GM12878 (cell line): ENCODE data around the gene YBX2. TPM values are rescaled to one million over a fixed set of nuclear protein-coding genes. Genes with fewer than 3 reads are reported as not detected.

ENCODE experiments used
- EP300 ChIP-seq, 2 experiments: fragments of 150-350 bp in 1 of 2; IDR thresholded peaks; 2 replicates each; pipeline ENCODE4 v1.6.1; 2011 to 2012; ENCODE audit warnings: low read depth in 2 of 2, low read length in 2 of 2, borderline replicate concordance in 1 of 2, improper control_type of control experiment in 1 of 2, inconsistent platforms in 1 of 2; ENCODE audit not compliant: control insufficient read depth in 1 of 2
- JUND ChIP-seq: IDR thresholded peaks from 2 replicates; pipeline ENCODE4 v1.6.1; 2012; ENCODE audit warnings: low read depth, mild to moderate bottlenecking, low read length, improper control_type of control experiment, moderate library complexity
- NFYB ChIP-seq: IDR thresholded peaks from 2 replicates; pipeline ENCODE4 v1.6.1; 2011; ENCODE audit warnings: low read depth, mild to moderate bottlenecking, low read length, improper control_type of control experiment, moderate library complexity; ENCODE audit not compliant: insufficient read depth
- NRF1 ChIP-seq: conservative IDR thresholded peaks from 2 replicates; pipeline ENCODE4 v1.6.1; 2011; ENCODE audit warnings: mild to moderate bottlenecking, low read depth, low read length, improper control_type of control experiment
- POU2F2 ChIP-seq: IDR thresholded peaks from 3 replicates; pipeline ENCODE4 v1.6.1; 2011; ENCODE audit warnings: low read depth, mild to moderate bottlenecking, low read length, borderline replicate concordance
- STAT1 ChIP-seq: fragments of 450-650 bp; conservative IDR thresholded peaks from 2 replicates; pipeline ENCODE4 v1.6.1; 2014; ENCODE audit warnings: antibody characterized with exemption, mild to moderate bottlenecking
- SUZ12 ChIP-seq: fragments of 200-600 bp; sonication (generic); IDR thresholded peaks from one replicate; pipeline ENCODE4 v1.6.1; 2018; ENCODE audit warnings: antibody characterized with exemption, mild to moderate bottlenecking; ENCODE audit not compliant: unreplicated experiment
- polyA plus RNA-seq, 11 experiments: library from polyadenylated mRNA; depleted of rRNA in 4 of 11; unstranded in 6 of 11; stranded (reverse) in 5 of 11; fragments of >200 nt; fragmentation: Nextera tagmentation in 4 of 11; fragmentation: Illumina TruSeq in 1 of 11; extraction: Ambion mirVana in 4 of 11; extraction: Trizol in 1 of 11; gene quantifications; 1 replicate in 1 of 11; 2 replicates in 10 of 11; pipeline versions ENCODE4 v1.2.1 to v1.2.3, GENCODE V29; 2011 to 2016; ENCODE audit warnings: inconsistent platforms in 2 of 11, missing spikeins in 2 of 11, low read depth in 1 of 11
- total RNA-seq, 4 experiments: library from RNA; depleted of rRNA in 3 of 4; stranded (reverse); fragments of >200 nt in 3 of 4; fragmentation: Illumina TruSeq in 1 of 4; extraction: Trizol in 1 of 4; gene quantifications; 2 replicates each; pipeline versions ENCODE4 v1.2.1 to v1.2.3, GENCODE V29; 2013 to 2021
- TF ChIP-seq, protein P1 (sequence below): IDR thresholded peaks from 2 replicates; pipeline ENCODE4 v1.6.1; 2011; ENCODE audit warnings: low read depth, mild to moderate bottlenecking, low read length, moderate library complexity, borderline replicate concordance; ENCODE audit errors: extremely low read depth
- TF ChIP-seq, protein P2 (sequence below): fragments of 450-650 bp; formaldehyde crosslinking; IDR thresholded peaks from 2 replicates; pipeline ENCODE4 v1.5.0; 2022; ENCODE audit warnings: mild to moderate bottlenecking, missing genetic modification characterization
- TF ChIP-seq, protein P3 (sequence below): fragments of 450-650 bp; IDR thresholded peaks from 2 replicates; pipeline ENCODE4 v1.6.1; 2018; ENCODE audit warnings: mild to moderate bottlenecking, low read depth, moderate library complexity; ENCODE audit not compliant: partially characterized antibody
- TF ChIP-seq, protein P4 (sequence below): fragments of 150-350 bp; IDR thresholded peaks from 2 replicates; pipeline ENCODE4 v1.6.1; 2016; ENCODE audit warnings: low read depth, low read length
- TF ChIP-seq, protein P5 (sequence below): fragments of 450-650 bp; IDR thresholded peaks from 2 replicates; pipeline ENCODE4 v1.6.1; 2016; ENCODE audit warnings: mild to moderate bottlenecking

Gene YBX2
- total and polyA plus RNA-seq, 10 of the 15 experiments (the other 5 are each of a cell fraction or from before 2014, with no cell fraction given), result not detected

DNA sequence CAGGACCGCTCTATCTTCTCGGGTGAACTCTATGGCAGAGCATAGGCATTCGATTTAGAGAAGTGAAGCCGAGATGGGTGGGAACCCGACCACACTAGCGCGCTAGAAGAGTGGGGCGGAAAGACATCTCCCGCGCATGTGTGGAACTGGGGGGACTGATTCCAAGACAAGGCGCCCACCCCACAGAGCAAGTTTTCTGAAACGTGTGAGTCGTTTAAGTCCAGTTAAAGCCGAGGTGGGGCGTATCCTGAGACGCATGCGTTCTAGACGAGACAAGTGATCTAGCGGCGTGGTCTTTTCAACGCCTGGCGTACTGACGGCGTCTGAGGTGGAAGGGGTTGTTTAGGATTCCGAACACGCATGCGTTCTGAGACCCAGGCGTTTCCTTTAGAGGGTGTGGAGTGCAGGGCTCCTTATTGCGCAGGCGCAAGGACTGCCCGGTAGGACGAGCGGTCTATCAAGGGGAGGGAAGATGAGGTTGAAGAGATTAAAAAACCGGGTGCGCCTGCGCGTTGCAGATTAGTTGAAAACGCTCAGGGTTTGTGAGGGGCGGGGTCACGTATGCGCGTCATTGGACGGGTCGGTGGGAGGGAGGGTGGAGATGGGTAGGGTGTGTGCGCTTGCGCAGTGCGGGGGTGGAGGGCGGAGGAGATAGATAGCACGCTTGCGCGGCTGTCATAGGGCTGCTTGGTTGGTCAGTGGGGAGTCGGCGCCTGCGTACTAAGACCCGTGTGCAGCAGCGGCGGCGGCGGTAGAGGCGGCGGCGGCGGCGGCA, 12.7 kb upstream of the YBX2 start, which contains the start of gene EIF5A (continued):
- peak; percentile 23; the same call in 1 of the 3 replicates for TF ChIP-seq POU2F2
- TF ChIP-seq NRF1, result peak; percentile 79
- TF ChIP-seq NFYB, result no peak
- TF ChIP-seq, protein P1, sequence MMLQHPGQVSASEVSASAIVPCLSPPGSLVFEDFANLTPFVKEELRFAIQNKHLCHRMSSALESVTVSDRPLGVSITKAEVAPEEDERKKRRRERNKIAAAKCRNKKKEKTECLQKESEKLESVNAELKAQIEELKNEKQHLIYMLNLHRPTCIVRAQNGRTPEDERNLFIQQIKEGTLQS, result no peak
- no peak for TF ChIP-seq STAT1
- TF ChIP-seq SUZ12, result no peak
- no peak for TF ChIP-seq JUND
- TF ChIP-seq, protein P2, sequence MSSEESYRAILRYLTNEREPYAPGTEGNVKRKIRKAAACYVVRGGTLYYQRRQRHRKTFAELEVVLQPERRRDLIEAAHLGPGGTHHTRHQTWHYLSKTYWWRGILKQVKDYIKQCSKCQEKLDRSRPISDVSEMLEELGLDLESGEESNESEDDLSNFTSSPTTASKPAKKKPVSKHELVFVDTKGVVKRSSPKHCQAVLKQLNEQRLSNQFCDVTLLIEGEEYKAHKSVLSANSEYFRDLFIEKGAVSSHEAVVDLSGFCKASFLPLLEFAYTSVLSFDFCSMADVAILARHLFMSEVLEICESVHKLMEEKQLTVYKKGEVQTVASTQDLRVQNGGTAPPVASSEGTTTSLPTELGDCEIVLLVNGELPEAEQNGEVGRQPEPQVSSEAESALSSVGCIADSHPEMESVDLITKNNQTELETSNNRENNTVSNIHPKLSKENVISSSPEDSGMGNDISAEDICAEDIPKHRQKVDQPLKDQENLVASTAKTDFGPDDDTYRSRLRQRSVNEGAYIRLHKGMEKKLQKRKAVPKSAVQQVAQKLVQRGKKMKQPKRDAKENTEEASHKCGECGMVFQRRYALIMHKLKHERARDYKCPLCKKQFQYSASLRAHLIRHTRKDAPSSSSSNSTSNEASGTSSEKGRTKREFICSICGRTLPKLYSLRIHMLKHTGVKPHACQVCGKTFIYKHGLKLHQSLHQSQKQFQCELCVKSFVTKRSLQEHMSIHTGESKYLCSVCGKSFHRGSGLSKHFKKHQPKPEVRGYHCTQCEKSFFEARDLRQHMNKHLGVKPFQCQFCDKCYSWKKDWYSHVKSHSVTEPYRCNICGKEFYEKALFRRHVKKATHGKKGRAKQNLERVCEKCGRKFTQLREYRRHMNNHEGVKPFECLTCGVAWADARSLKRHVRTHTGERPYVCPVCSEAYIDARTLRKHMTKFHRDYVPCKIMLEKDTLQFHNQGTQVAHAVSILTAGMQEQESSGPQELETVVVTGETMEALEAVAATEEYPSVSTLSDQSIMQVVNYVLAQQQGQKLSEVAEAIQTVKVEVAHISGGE (CRISPR knock-in tag), result no peak
- TF ChIP-seq, protein P3, sequence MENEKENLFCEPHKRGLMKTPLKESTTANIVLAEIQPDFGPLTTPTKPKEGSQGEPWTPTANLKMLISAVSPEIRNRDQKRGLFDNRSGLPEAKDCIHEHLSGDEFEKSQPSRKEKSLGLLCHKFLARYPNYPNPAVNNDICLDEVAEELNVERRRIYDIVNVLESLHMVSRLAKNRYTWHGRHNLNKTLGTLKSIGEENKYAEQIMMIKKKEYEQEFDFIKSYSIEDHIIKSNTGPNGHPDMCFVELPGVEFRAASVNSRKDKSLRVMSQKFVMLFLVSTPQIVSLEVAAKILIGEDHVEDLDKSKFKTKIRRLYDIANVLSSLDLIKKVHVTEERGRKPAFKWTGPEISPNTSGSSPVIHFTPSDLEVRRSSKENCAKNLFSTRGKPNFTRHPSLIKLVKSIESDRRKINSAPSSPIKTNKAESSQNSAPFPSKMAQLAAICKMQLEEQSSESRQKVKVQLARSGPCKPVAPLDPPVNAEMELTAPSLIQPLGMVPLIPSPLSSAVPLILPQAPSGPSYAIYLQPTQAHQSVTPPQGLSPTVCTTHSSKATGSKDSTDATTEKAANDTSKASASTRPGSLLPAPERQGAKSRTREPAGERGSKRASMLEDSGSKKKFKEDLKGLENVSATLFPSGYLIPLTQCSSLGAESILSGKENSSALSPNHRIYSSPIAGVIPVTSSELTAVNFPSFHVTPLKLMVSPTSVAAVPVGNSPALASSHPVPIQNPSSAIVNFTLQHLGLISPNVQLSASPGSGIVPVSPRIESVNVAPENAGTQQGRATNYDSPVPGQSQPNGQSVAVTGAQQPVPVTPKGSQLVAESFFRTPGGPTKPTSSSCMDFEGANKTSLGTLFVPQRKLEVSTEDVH, result peak; percentile 83
- TF ChIP-seq EP300 (IDR thresholded peaks at IDR 0.05; ENCODE audit: borderline replicate concordance in 1 of 2, control insufficient read depth in 1 of 2, low read depth in 2 of 2, low read length in 2 of 2), result 0 out of 4 replicates have a peak, but pooled peaks of 1 of the 2 experiments have one; percentile 54
- TF ChIP-seq, protein P4, sequence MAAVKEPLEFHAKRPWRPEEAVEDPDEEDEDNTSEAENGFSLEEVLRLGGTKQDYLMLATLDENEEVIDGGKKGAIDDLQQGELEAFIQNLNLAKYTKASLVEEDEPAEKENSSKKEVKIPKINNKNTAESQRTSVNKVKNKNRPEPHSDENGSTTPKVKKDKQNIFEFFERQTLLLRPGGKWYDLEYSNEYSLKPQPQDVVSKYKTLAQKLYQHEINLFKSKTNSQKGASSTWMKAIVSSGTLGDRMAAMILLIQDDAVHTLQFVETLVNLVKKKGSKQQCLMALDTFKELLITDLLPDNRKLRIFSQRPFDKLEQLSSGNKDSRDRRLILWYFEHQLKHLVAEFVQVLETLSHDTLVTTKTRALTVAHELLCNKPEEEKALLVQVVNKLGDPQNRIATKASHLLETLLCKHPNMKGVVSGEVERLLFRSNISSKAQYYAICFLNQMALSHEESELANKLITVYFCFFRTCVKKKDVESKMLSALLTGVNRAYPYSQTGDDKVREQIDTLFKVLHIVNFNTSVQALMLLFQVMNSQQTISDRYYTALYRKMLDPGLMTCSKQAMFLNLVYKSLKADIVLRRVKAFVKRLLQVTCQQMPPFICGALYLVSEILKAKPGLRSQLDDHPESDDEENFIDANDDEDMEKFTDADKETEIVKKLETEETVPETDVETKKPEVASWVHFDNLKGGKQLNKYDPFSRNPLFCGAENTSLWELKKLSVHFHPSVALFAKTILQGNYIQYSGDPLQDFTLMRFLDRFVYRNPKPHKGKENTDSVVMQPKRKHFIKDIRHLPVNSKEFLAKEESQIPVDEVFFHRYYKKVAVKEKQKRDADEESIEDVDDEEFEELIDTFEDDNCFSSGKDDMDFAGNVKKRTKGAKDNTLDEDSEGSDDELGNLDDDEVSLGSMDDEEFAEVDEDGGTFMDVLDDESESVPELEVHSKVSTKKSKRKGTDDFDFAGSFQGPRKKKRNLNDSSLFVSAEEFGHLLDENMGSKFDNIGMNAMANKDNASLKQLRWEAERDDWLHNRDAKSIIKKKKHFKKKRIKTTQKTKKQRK, result no peak
- TF ChIP-seq, protein P5, sequence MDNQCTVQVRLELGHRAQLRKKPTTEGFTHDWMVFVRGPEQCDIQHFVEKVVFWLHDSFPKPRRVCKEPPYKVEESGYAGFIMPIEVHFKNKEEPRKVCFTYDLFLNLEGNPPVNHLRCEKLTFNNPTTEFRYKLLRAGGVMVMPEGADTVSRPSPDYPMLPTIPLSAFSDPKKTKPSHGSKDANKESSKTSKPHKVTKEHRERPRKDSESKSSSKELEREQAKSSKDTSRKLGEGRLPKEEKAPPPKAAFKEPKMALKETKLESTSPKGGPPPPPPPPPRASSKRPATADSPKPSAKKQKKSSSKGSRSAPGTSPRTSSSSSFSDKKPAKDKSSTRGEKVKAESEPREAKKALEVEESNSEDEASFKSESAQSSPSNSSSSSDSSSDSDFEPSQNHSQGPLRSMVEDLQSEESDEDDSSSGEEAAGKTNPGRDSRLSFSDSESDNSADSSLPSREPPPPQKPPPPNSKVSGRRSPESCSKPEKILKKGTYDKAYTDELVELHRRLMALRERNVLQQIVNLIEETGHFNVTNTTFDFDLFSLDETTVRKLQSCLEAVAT, result peak; percentile 100
